NCI-H2171 (cell line): ENCODE data around the gene LRRTM2.
"Not testable (repeated sequence)": the region's sequence is repeated elsewhere in the genome, so short reads cannot be mapped to it uniquely, and the experiment has no call there.

Source experiments
- DNase-seq: peaks from one replicate; lab custom pipeline; 2025; lab: John Stamatoyannopoulos, UW

Gene LRRTM2, protein sequence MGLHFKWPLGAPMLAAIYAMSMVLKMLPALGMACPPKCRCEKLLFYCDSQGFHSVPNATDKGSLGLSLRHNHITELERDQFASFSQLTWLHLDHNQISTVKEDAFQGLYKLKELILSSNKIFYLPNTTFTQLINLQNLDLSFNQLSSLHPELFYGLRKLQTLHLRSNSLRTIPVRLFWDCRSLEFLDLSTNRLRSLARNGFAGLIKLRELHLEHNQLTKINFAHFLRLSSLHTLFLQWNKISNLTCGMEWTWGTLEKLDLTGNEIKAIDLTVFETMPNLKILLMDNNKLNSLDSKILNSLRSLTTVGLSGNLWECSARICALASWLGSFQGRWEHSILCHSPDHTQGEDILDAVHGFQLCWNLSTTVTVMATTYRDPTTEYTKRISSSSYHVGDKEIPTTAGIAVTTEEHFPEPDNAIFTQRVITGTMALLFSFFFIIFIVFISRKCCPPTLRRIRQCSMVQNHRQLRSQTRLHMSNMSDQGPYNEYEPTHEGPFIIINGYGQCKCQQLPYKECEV

DNA sequence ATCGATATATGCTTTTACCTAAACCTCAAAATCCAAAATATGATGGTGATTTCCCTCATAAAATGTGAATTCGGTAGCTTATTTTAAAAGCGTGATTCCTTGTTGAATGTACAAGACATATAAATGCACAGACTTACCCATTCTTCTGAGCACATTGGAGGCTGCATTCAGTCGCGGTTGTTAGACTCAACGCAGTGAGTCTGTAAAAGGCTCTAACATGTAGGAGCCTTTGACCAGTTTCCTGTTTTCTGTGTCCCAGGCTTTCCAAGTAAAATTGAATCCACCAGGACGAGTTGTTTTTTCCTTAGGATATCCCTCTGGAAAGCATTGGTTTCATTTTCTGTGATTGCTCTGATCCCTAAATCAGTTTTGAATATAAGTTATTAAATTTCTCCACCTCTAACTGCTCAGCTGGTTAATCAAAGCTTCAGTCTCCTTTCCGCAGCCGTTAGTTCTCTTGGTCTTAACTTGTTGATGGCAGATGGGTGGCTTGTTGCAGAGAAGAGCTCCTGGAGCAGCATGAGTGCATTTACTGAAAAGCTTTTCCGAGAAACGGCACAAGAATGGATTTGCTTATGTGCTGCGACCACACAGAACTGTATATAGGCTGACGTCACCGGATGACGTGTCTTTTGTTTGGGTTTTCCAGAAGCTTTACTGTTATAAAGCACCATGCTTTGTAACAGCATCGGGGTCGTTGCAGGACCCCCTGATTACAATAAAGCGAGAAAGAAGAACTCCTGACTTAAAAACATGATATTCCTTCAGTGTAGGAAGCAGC lies at the start of gene LRRTM2:
LRRTM2 (minus strand) TSS at position 565 of the 781 bp plus-strand sequence; CDS start at position 141, 424 bp downstream.
- no peak for DNase-seq

DNA sequence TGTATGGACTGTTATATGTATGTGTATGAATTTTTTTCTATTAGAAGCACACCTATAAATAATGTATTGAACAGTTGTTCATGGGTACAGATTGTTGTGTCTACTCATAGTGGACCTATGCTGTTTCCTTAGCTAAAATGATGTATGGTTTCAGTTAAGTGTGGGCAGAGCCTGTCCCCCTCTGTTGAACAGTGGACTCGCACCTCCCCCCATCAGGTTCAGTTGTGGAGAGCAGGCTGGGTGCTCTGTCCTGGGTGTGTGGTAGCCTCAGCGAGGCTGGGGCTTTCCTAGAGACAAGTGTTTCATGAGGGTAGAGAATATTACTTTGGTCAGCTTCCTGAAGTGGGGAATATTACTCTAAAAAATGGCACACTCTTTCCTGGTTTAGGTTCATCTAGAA lies 47.4 kb upstream of the LRRTM2 start:
- DNase-seq = no peak

DNA sequence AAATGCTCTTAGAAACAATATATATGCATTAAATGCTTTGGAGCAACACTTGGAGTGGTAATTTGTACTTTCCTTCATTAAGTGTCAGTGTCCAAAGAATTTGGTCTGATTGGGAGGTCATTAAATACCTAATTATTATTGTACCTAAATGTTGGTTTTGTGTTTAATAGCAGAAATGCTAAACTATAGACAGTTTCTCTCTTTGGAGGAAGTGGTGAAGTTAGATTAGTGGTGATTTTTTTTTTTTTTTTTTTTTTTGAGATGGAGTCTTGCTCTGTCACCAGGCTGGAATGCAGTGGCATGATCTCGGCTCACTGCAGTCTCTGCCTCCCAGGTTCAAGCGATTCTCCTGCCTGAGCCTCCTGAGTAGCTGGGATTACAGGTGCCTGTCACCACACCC lies 46.2 kb upstream of the LRRTM2 start:
- not testable (repeated sequence) for DNase-seq

DNA sequence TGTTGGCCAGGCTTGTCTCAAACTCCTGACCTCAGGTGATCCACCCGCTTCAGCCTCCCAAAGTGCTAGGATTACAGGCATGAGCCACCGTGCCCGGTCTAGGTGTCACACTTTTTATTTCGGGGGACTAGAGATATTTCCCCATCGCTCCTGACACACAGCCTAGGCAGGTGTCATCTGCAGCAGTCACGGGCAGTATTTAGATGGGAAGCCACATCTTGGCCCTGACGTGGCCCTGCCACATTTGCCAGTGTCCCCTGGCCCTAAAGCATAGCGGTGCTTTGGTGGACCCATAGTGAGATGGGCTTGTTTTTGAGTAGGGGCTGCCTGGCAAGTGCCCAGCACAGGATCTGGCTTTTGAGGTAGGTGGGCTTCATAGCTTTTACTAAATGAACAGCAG lies 45.0 kb upstream of the LRRTM2 start:
- DNase-seq = no peak

DNA sequence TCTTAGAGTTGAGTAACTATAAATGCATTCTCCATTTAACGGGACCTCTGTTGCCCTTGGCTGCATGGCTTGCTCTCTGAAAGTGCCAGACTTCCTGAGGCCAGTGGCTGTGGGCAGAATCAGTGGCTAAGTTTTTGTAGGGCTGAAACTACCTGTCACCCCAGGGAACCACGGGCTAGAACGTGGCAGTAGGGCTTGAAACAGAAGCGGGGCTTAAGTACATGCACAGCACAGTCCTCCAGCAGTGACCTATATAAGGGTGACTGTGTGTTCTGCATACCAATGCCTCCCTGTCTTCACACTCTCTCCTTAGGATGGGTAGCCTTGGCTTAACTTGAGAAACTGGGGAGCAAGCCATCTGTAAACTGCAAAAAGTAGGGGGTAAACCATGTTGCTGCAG lies 43.6 kb upstream of the LRRTM2 start:
- DNase-seq = no peak

DNA sequence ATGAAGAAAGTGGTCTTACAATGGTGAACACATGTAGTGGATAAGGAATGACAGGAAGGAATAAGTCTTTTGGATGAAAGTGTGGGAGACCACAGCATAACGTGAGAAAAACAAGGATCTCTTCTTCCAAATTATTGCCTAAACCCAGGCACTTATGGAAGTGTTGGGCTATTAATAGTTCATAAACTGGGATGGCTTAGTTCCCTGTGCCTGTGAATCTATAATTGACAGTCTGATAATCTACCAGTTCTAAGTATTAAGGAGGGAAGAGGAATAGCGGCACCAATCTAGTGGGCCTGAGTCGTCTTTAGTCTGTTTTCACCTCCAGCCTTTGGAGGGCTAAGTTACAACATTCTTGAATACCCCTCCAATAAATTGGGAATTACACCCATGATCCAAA lies 39.2 kb upstream of the LRRTM2 start:
- DNase-seq = no peak

DNA sequence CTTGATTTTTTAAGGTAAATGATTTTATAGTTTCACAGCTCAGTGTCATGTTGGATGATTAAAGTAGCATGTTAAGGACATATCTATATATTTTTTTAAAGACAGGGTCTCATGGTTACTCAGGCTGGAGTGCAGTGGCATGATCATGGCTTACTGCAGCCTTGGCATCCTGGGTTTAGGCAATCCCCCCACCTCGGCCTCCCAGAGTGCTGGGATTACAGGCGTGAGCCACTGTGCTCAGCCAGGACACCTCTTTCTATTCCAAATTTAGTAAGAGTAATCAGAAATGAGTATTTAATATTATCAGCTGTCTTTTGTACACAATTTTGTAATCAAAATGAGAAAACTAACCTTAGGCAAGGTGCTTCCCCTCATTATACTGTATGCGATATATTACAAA lies 38.6 kb upstream of the LRRTM2 start:
- DNase-seq = no peak

DNA sequence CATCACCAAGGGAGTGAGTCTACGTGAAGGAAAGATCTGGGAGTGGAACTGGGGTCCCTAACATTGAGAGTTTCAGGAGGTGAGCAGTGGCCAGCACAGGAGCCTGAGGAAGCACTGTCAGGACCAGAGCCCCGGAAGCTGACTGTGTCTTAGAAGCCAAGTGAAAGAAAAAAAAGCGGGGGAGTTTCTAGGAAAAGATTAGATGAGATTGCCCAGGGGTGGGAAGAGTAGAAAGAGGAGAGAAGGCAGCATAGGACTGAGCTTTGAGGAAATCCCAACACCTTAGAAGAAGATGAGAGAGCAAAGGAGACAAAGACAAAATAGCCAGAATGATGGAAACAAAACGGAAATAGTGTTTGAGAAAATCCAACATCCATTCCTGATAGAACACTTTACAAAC lies 37.0 kb upstream of the LRRTM2 start:
- DNase-seq = no peak

DNA sequence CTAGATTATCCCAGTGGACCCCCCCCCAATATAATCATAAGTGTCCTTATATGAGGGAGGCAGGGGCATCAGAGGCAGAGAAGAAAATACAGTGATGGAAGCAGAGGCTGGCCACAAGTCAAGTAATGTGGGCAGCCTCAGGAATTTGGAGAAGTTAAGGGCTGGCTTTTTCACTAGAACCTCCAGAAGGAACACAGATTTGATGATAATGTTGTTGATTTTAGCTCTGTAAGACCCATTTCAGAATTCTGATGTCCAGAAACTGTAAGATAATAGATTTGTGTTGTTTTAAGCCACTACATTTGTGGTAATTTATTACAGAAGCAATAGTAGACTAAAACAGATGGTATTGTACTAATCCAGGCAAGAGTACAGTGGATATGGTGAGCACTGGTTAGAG lies 36.3 kb upstream of the LRRTM2 start:
- no peak for DNase-seq

DNA sequence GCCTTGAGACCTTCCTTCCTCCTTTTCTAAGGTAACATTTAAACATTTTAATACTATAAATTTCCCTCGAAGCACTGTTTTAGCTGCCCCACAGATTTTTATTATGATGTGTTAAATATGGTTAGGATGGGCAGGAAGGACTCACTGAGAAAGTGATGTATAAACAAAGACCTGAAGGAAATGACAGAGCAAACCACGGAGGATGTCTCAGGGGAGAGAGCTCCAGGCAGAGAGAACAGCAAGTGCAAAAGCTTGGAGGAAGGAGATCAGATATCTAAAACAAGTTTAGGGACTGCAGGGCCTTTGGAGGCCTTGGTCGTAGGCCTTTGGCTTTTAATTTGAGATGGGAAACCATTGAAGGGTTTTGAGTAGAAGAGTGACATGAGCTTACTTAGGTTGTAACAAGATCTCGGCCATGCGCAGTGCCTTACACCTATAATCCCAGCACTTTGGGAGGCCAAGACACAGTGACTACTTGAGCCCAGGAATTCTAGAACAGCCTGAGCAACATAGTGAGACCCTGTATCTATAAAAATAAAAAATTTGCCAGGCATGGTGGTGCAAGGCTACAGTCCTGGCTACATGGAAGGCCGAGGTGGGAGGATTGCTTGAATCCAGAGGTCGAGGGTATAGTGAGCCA lies 35.5 kb upstream of the LRRTM2 start:
- DNase-seq = no peak

DNA sequence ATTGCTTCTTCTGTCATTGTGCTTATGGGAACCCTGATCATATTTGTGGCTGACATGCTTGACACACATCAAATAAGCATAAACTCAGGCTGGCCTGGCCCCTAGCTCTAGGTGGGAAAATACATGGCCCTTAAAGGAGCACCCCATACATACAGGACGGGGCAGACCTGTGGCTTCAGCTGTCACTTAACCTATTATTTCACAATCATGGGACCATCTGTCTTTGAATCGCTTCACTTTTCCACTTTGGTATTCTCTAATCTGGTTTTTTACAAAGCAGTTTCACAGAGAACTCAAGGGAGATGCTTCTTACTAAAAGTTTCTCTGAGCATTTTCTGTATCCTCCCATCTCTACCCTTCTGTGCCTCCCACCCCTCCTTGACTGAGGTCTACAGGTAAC lies 34.6 kb upstream of the LRRTM2 start:
- no peak for DNase-seq

DNA sequence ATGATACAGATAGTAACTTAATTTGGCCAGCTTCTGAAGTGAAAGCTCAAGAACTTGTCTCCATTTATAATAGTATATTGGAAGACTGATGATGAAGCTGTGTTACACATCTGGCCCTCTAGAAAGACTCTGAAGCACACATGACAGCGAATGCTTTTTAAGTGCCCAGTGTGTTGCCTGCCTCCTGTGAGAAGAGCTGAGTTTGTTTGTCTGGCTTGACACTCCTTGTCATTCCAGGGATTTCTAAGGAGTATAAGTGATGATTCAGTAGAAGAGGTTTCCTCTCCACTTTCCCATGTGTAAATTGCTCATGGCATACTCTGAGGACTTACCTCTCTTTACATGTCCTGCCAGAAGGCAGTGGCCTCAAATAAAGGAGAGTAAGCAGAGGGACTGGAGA lies 30.4 kb upstream of the LRRTM2 start:
- DNase-seq = no peak

DNA sequence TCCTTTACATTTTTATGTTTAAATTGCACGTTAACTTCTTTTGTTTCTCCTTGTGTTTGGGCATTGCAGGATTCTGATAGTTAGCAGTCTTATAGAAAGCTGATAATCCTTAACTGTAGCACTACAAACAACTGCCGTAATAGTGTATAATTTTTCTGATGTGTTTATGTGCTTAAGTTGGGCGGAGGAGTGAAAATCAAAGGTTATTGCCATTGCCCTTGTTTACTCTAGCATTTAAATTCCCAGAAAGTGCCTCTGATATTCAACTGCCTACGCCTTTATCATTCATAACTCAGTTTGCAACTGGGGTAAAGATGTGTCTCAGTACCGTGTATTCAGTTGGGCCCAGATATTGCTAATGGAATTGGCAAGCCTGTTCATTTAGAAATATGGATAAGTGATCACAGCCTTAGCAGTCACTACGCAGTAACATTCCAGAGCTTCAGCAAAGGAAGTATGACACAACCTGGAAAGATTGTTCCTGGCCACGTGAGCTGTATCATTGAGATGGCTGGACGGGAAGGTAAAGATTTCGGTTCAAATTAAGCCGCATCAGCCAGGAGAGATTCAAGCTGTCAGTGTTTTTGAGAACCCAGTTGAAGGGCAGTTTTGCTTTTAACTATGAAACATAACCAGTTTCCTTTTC lies 28.1 kb upstream of the LRRTM2 start:
- no peak for DNase-seq

DNA sequence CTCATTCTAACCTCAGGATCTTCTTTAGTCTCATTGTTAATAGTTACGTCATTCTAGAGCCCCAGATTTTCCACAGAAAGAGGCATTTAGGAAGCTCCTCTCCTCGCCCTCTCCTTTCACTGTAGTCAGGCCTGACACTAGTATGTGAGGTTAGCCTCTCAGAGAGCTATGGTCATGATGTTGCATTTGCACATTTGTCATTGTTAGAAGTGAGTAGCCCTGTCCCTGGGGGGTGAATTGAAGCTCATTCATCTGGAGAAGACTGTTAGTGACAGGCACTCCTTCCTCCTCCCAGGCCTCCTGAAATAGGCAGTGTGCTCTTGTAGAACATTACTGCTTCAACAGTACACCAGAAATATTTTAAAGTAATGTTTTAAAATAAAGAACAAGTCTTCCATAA lies 26.6 kb upstream of the LRRTM2 start:
- DNase-seq = no peak

DNA sequence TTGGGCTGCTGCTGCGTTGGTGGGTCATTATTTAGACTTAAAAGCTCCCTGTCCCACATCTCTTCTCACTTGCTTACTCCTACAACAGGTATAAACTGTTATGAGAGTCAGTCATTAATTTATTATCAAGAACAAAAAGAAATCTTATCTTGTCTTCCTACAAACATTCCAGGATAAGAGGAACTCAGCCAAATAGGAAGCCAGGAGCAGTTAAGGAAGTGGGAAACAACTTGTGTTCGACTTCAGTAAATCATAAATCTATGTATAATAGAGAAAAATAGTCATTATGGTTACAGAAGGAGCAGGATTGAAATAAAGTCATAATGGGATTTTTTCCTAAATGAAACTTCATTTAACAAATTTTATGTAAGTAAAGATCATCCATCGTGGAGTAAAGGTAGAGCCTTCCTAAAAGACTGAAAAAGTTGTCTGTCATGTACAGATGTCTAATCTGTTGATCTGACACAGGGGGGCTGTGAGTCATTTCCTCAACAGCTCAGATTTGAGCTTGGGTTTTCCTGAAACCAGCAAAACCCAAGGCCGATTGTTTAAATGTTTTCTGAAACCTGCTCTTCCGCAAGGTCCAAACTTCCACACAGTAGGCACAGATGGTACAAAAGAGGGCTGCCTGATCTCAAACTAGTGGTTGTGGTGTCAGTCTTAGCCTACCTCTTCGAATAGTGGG lies 25.3 kb upstream of the LRRTM2 start:
- no peak for DNase-seq

DNA sequence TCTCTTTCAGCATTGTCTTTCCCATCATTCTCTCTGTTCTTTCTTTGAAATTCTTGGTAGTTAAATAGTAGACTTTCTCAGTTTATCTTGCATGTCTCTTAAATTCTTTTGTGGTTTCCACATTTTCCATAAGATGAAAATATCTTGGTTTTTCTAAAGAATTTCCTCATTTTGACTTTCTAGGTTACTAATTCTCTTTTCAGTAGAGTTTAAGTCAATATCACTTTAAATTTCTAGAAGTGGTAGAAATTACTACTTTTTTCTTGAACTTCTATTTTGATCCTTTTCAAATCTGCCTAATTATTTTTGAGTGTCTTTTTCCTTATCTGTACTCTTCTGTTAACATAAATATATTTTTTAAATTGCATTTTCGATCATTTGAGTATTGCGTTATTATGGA lies 23.6 kb upstream of the LRRTM2 start:
- no peak for DNase-seq

DNA sequence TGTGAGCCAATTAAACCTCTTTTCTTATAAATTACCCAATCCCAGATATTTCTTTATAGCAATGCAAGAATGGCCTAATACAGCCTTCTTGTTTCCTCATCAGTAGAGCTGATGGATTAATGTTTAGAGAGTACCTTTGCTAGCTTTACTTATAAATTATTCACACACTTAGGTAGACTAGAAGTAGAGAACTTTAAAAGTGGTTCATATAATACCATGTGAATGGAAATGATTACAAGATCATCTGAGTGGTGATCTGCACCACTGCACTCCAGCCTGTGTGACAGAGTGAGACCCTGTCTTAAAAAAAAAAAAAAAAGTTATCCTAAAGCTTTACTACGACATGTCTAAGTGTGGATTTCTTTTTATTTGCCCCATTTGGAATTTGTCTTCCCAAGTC lies 23.2 kb upstream of the LRRTM2 start:
- no peak for DNase-seq

DNA sequence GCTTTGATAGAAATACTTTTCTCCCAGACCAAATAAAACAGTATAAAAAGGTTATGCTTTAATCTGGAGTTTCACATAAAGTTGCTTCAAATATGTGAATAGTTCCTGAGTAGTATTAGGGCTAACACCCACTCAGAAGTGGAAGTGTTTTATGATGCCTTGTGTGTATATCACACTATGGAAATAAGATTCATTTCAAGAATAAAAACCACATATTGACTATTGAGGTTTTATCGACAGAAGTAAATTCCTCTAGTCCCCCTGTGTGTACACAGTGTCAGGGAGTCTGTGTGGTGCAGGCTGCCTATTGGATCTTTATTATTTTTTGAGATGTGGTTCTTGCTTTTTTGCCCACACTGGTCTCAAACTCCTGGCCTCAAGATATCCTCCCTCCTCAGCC lies 20.8 kb upstream of the LRRTM2 start:
- no peak for DNase-seq

DNA sequence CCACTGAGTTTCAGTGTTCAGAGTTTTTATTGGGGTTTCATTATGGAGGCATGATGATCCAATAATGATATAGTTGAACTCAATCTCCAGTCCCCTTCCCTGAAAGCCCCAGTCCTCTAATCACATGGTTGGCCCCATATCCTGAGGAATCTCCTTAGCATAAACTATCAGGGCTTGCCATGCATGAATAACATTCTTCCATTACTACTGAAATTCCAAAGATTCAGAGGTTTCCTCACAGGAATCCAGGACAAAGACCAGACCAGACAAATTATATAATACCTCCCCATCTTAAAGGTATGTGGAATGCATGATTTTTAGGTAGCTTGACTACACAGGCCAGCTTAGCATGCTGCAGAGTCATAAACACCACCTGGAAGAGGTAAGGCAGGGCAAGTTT lies 15.5 kb upstream of the LRRTM2 start:
- DNase-seq = no peak

DNA sequence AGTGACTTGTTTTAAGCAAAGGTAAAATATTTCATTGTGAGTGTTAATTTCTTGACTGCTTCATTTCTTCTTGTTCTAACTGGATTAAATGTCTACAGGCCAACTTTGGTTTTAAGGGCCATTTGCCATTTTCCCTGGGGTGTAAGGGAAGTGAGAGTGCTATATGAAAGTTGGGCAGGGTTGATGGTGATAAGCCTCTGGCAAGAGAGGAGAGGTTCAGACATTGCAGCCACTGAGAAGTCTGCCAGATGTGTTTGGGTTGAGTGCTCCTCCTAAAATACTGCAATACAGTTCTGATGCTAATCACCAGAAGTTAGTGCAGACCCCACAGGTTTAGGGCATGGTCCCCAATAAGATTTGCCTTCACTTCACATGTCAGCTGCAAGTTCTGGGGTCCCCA lies 14.9 kb upstream of the LRRTM2 start:
- no peak for DNase-seq

DNA sequence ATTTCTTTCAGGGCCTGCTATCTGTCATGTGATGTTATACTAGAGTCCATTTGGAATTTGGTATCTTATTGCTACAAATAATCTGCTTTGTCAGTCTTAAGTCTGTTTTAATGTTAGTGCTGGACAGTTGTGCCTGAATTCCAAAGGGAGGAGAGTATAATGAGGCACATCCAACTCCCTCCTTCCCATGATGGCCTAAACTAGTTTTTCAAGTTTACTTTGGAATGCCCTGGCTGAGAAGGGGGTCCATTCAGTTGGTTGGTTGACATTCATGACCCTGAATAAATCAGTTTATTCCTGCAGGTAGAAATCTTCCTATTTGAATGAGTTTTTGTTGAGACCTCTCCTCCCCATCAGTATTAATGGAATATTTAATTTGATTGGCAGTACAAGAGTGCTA lies 9.4 kb upstream of the LRRTM2 start:
- no peak for DNase-seq

DNA sequence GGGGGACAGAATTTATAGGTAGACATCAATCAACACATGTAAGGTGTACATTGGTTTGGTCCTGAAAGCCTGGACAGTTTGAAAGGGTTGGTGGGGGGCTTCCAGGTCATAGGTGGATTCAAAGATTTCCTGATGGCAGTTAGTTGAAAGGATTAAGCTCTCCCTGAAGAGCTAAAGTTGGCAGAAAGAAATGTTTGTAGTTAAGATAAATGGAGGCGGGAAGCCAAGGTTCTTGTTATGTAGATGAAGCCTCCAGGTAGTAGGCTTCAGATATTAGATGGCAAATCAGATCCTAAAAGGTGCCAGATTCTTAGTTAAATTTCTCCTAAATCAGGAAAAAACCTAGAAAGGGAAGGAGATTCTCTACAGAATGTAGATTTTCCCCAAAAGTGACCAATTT lies 9.0 kb upstream of the LRRTM2 start:
- DNase-seq = no peak
